Measurements from ENCODE around the gene ZGLP1.

- TF ChIP-seq CTCF (conservative IDR thresholded peaks at IDR 0.05; ENCODE audit: low read depth, low read length), result no peak
- no peak for TF ChIP-seq EZH2 (IDR thresholded peaks at IDR 0.05; ENCODE audit: low read length, unreplicated experiment)
- TF ChIP-seq EZH2phosphoT487 (IDR thresholded peaks at IDR 0.05; ENCODE audit: borderline replicate concordance, low read length), result no peak
Measured at GRCh38 chr19:10290357-10290875, 19.2 kb downstream of the ZGLP1 start.

All from PC-3 (cell line).